Small intestine (tissue), 7 donors: ENCODE data around the gene CLEC19A. TPM values are rescaled to one million over a fixed set of nuclear protein-coding genes. Genes with fewer than 3 reads are reported as not detected.
A peak's percentile ranks its signal among the peaks of the same experiment; 100 is the strongest.

Experiments
- DNase-seq, 2 donors: peaks; one replicate each; pipeline versions ENCODE4 v3.0.0 to v3.0.0-alpha.2; 2013
- FAIRE-seq: peaks from 2 replicates; lab custom pipeline; 2012; peaks lifted over from hg19 to GRCh38; lab: Jason Lieb, UNC
- H3K27ac ChIP-seq, 3 donors: one replicate each; pipeline ENCODE4 v1.5.1; 2013; ENCODE audit warnings: low read length in 2 of 3, mild to moderate bottlenecking in 2 of 3, control low read depth in 1 of 3, inconsistent platforms in 1 of 3, low read depth in 1 of 3, moderate library complexity in 1 of 3
- H3K27me3 ChIP-seq, 3 donors: one replicate each; pipeline ENCODE4 v1.6.1; 2013; ENCODE audit warnings: low read length in 3 of 3, inconsistent platforms in 1 of 3; ENCODE audit not compliant: control insufficient read depth in 3 of 3, insufficient read depth in 3 of 3
- H3K36me3 ChIP-seq, 3 donors: one replicate each; pipeline ENCODE4 v1.6.1; 2013; ENCODE audit warnings: low read length in 3 of 3, inconsistent platforms in 1 of 3, low read depth in 1 of 3, mild to moderate bottlenecking in 1 of 3, moderate library complexity in 1 of 3; ENCODE audit not compliant: control insufficient read depth in 3 of 3, insufficient read depth in 2 of 3
- H3K4me1 ChIP-seq, 3 donors: one replicate each; pipeline ENCODE4 v1.6.1; 2013; ENCODE audit warnings: low read length in 2 of 3, inconsistent platforms in 1 of 3, low read depth in 1 of 3, mild to moderate bottlenecking in 1 of 3, moderate library complexity in 1 of 3; ENCODE audit not compliant: control insufficient read depth in 3 of 3, insufficient read depth in 2 of 3
- H3K4me3 ChIP-seq, 3 donors: one replicate each; pipeline ENCODE4 v1.5.1; 2013; ENCODE audit warnings: low read length in 3 of 3, control low read depth in 1 of 3, inconsistent platforms in 1 of 3, low read depth in 1 of 3, mild to moderate bottlenecking in 1 of 3, moderate library complexity in 1 of 3
- H3K9me3 ChIP-seq, 2 donors: one replicate each; pipeline ENCODE4 v1.6.1; 2013; ENCODE audit warnings: low read depth in 1 of 2, low read length in 1 of 2; ENCODE audit not compliant: control insufficient read depth in 2 of 2, insufficient read depth in 1 of 2
- WGBS, 3 donors: extraction: QIAGEN DNeasy Blood & Tissue Kit; methylation state at CpG; one replicate each; pipeline ENCODE4 v1.1.7; 2013; 5-methylcytosine and 5-hydroxymethylcytosine counted together
- polyA plus RNA-seq, 4 donors: library from polyadenylated mRNA; stranded (reverse) in 3 of 4; unstranded in 1 of 4; fragments of 200-250 nt in 3 of 4; fragments of 120-200 nt in 1 of 4; gene quantifications; one replicate each; pipeline versions ENCODE4 v1.2.1 to v1.2.3, GENCODE V29; 2013
- donor health status: healthy with polysubstance abuse.
- donor health status: control.
- donor health status: control.
- donor health status: Bipolar disorder and iron deficiency.
- donor health status: healthy.

Gene CLEC19A
- polyA plus RNA-seq, 4 donors = not detected

DNA sequence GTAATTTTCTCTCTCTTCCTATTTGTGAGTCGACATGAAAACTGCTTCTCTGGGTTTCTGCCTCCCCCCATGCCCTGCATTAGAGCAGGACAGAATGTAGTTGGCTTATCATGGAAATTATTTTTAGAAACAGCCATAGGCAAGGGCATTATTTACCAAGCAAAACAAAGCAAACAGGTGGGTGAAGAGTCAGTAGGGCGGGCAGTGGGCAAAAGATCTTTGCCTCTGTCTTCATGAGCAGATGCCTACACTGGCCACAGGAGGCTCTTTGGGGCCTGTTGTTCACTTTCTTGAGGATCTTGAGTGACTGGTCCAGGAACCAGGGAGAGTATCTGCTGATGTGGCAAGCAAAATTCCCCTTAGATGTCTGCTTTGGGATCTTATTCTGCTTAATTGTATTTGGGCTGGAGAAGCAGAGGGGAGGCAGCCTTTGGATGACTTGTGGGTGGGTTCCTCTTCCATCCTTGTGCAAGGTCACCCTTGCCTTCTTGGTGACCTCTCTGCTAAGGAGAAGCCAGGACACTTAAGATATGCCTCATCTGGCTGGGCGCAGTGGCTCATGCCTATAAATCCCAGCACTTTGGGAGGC, 42.5 kb upstream of the CLEC19A start:
- peaks cover 0 to 16% (median 0%) of the 10 kb centered on the region in 3 donors for H3K36me3 ChIP-seq
- H3K4me1 ChIP-seq = no peaks in the 10 kb centered on the region
- DNase-seq (no peak), FAIRE-seq (no peak)
- WGBS, 3 donors = 74 to 82% (median 80%) methylated on average over 3 of the region's 3 CpGs
- no peak overlapping the region for H3K27ac ChIP-seq
- H3K4me3 ChIP-seq = no peak overlapping the region
- peaks cover 2 to 20% of the 10 kb centered on the region in 2 donors for H3K9me3 ChIP-seq
- H3K27me3 ChIP-seq = no peaks in the 10 kb centered on the region

DNA sequence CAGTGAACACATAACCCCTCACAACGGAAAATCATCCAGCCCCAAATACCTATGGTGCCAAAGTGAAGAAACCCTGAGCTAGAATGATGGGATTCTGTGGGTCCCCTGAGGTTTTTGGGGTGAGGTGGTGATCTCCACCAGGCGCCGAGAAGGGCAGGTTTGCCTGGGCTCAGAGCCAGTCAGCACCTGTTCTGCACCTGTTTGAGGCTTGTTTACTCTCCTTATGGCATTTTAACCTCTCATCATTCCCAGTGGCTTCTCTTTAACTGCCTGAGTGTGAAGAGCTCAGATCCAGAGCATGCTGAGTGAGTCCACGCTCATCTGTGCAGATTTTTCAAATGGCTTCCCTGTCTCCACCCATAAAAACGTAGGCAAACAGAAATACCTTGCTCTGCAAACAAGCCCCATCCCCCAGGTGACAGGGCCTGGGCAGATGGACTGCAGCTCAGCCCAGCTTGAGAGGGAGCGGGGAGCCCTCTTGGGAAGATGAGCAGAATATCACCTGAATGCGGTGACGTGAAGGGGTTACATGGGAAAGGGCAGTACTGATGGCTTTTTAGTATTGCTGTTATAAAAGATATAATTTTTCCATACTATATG, 40.1 kb upstream of the CLEC19A start:
- Histone ChIP-seq H3K27me3 (no peaks in the 10 kb centered on the region), H3K9me3 (peaks cover 0 to 3% of the 10 kb centered on the region in 2 donors), H3K4me3 (no peak overlapping the region), H3K4me1 (no peaks in the 10 kb centered on the region), H3K36me3 (peaks cover 0 to 3% (median 0%) of the 10 kb centered on the region in 3 donors), H3K27ac (no peak overlapping the region)
- FAIRE-seq (no peak), DNase-seq (peak; percentile 20 to 28)
- 44 to 75% (median 55%) methylated on average over 8 of the region's 8 CpGs for WGBS, 3 donors

DNA sequence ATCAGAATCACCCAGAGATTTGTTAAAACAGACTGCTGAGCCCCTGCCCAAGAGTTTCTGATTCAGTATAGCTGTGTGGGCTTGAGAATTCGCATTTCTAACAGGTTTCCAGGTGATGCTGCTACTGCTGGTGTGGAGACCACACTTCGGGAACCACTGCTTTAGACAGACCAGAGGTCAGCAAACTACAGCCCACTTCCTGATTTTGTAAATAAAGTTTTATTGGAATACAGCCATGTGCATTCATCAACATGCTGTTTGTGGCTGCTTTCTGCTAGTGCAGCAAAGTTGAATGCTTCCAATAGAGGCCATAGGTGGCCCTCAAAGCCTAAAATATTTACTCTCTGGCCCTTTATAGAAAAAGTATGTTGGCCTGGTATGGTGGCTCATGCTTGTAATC, 32.6 kb upstream of the CLEC19A start:
- WGBS, 3 donors = 75 to 88% (median 80%) methylated on average over 2 of the region's 2 CpGs
- Histone ChIP-seq H3K4me1 (no peaks in the 10 kb centered on the region), H3K4me3 (no peak overlapping the region), H3K27ac (no peak overlapping the region), H3K36me3 (peaks cover 0 to 2% (median 0%) of the 10 kb centered on the region in 3 donors), H3K9me3 (no peaks in the 10 kb centered on the region), H3K27me3 (no peaks in the 10 kb centered on the region)
- FAIRE-seq = no peak
- no peak for DNase-seq

DNA sequence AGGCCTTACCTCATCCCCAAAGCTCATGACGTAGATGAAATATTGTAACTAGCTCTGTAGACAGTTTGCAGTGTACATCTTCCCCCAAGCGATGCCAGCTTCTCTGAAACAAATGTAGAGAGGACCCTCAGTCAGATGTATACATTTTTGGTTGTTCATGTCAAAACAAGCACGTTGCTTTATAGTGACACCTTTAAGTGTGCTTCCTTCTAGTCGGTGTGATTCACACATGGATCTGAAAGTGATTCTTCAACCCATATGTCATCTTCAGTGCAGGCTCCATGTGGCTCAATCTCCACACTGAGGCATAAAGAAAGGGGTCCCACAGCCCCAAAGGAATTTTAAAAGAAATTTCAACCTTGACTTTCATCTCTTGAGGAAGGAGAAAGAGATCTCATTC, 30.9 kb upstream of the CLEC19A start:
- Histone ChIP-seq H3K4me3 (no peak overlapping the region), H3K27me3 (no peaks in the 10 kb centered on the region), H3K36me3 (peaks cover 0 to 2% (median 0%) of the 10 kb centered on the region in 3 donors), H3K27ac (no peak overlapping the region), H3K4me1 (no peaks in the 10 kb centered on the region), H3K9me3 (no peaks in the 10 kb centered on the region)
- 73 to 87% (median 73%) methylated on average over 4 of the region's 4 CpGs for whole genome bisulfite sequencing, 3 donors
- FAIRE-seq (no peak), DNase-seq (no peak)

DNA sequence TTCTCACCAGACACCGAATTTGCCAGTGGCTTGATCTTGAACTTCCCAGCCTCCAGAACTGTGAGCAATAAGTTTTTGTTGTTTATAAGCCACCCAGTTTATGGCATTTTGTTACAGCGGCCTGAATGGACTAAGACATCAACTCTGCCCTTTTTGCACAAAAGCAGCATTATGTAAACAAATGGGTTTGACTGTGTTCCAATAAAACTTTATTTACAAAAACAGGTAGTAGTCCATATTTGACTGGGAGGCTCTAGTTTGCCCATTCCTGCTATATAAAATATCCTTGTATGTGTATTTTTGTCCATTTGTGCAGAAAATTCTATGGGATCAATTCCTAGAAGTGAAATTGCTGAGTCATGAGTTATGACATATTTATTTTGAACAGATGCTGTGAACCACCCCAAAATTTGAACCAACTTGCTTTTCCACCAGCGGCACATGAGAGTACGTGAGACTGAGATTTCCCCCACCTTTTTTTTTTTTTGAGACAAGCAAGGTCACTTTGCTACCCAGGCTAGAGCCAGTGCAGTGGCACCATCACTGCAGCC, 21.3 kb upstream of the CLEC19A start:
- H3K4me1 ChIP-seq = no peaks in the 10 kb centered on the region
- DNase-seq (no peak), FAIRE-seq (no peak)

DNA sequence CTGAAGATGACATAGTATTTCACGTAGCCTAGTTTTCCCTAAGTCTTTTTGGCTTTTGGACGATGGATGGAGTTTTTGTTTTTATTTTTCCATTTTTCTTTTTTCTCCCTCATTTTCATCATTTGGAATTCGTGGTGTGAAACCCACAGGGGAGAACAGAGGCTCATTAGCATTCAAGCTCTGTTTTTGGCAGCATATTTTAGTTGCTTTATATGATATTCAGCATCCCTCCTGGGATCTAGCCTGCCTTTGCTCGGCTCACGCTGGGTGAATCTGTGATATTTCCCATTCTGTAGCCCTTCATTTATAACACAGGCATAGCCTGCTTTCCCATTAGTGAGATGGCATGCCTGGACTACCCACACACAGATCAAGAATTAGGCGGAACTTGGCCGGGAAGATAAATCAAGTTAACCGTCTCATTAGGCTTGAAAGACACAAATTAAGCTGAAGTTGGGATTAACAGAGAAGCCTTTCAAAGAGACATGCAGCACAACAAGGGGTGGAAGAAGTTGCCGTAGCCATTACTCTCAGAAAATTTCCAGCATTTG, 20.1 kb upstream of the CLEC19A start:
- no peak for FAIRE-seq
- Histone ChIP-seq H3K27me3 (no peaks in the 10 kb centered on the region), H3K27ac (no peak overlapping the region), H3K9me3 (peaks cover 0 to 11% of the 10 kb centered on the region in 2 donors), H3K4me1 (no peaks in the 10 kb centered on the region), H3K36me3 (peaks cover 0 to 6% (median 0%) of the 10 kb centered on the region in 3 donors), H3K4me3 (no peak overlapping the region)
- no peak for DNase-seq
- 83 to 87% (median 87%) methylated on average over 9 of the region's 9 CpGs for WGBS, 3 donors

More for the DNA sequence above, 21.3 kb upstream of the CLEC19A start:
- Histone ChIP-seq H3K9me3 (peaks cover 0 to 11% of the 10 kb centered on the region in 2 donors), H3K27ac (no peak overlapping the region), H3K36me3 (peaks cover 0 to 6% (median 0%) of the 10 kb centered on the region in 3 donors), H3K4me3 (no peak overlapping the region), H3K27me3 (no peaks in the 10 kb centered on the region)
- 79 to 93% (median 87%) methylated on average over 4 of the region's 4 CpGs for WGBS, 3 donors

DNA sequence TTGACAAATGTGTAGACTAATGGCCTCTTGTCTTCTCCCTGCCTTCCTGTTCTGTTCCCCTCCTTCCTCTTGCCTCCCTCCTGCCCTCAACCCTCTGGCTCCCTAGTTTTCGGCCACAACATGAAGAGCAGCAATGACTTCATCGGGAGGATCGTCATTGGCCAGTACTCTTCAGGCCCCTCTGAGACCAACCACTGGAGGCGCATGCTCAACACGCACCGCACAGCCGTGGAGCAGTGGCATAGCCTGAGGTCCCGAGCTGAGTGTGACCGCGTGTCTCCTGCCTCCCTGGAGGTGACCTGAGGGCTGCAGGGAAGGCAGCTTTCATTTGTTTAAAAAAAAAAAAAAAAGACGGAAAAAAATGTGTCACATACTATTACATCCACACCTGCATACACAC, 18.8 kb upstream of the CLEC19A start:
- DNase-seq (no peak), FAIRE-seq (no peak)
- Histone ChIP-seq H3K27ac (no peak overlapping the region), H3K9me3 (peaks cover 0 to 11% of the 10 kb centered on the region in 2 donors), H3K4me1 (no peaks in the 10 kb centered on the region), H3K27me3 (no peaks in the 10 kb centered on the region), H3K36me3 (peaks cover 0 to 6% (median 0%) of the 10 kb centered on the region in 3 donors), H3K4me3 (no peak overlapping the region)
- 94% methylated on average over 11 of the region's 11 CpGs for WGBS, 3 donors

DNA sequence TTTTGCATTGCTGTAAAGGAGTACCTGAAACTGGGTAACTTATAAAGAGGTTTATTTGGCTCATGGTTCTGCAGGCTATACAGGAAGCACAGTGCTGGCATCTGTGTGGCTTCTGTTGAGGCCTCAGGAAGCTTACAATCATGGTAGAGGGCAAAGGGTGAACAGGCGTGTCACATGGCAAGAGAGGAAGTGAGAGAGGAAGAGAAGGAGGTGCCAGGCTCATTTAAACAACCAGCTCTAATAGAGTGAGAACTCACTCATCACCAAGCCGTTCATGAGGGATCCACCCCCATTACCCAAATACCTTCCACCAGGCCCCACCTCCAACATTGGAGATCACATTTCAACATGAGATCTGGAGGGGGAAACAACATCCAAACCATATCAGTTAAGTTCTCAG, 16.4 kb upstream of the CLEC19A start:
- whole genome bisulfite sequencing, 3 donors = 73 to 89% (median 75%) methylated on average over 2 of the region's 2 CpGs
- no peak for FAIRE-seq
- Histone ChIP-seq H3K27ac (no peak overlapping the region), H3K27me3 (no peaks in the 10 kb centered on the region), H3K4me1 (no peaks in the 10 kb centered on the region), H3K9me3 (peaks cover 0 to 6% of the 10 kb centered on the region in 2 donors), H3K36me3 (peaks cover 0 to 6% (median 0%) of the 10 kb centered on the region in 3 donors), H3K4me3 (no peak overlapping the region)
- no peak for DNase-seq
